Activated CD4-positive, alpha-beta memory T cell treated with anti-CD3 and anti-CD28 coated beads for 36 hours (primary cell): Measurements from ENCODE around the gene LMNTD1. TPM values are rescaled to one million over a fixed set of nuclear protein-coding genes. Genes with fewer than 3 reads are reported as not detected.
"Not testable (repeated sequence)": the region's sequence is repeated elsewhere in the genome, so short reads cannot be mapped to it uniquely, and the experiment has no call there.

Experiments
- CTCF ChIA-PET: fragments of 350-600 bp; sonication (Branson Sonifier 250); formaldehyde crosslinking; loops from one replicate; lab custom pipeline; 2021; ENCODE audit warnings: antibody characterized with exemption, inconsistent platforms; lab: Charles Lee
- POLR2A ChIA-PET: fragments of 350-600 bp; sonication (Branson Sonifier 250); formaldehyde crosslinking; loops from one replicate; lab custom pipeline; 2021; ENCODE audit warnings: antibody characterized with exemption; lab: Charles Lee
- DNase-seq: peaks from one replicate; pipeline ENCODE4 v3.0.0-alpha.2; 2020
- H3K27ac Mint-ChIP-seq: one replicate; pipeline ENCODE4 v1.8.0; 2021; ENCODE audit warnings: mixed read lengths
- H3K27me3 Mint-ChIP-seq: one replicate; pipeline ENCODE4 v1.8.0; 2021; ENCODE audit warnings: mixed read lengths
- H3K36me3 Mint-ChIP-seq: one replicate; pipeline ENCODE4 v1.8.0; 2021; ENCODE audit warnings: mixed read lengths
- H3K4me1 Mint-ChIP-seq: one replicate; pipeline ENCODE4 v1.8.0; 2021; ENCODE audit warnings: low read depth, mixed read lengths
- H3K4me3 Mint-ChIP-seq: one replicate; pipeline ENCODE4 v1.8.0; 2021; ENCODE audit warnings: mild to moderate bottlenecking, mixed read lengths
- H3K9me3 Mint-ChIP-seq: one replicate; pipeline ENCODE4 v1.8.0; 2021; ENCODE audit warnings: mixed read lengths
- intact Hi-C: fragments of 100-400 bp; cut with micrococcal nuclease; formaldehyde crosslinking; loops from one replicate; pipeline ENCODE4 v1.15.1; 2023
- total RNA-seq, 2 experiments: library from RNA; stranded (reverse); gene quantifications; one replicate each; pipeline ENCODE4 v1.2.3, GENCODE V29; 2021

Gene LMNTD1, protein sequence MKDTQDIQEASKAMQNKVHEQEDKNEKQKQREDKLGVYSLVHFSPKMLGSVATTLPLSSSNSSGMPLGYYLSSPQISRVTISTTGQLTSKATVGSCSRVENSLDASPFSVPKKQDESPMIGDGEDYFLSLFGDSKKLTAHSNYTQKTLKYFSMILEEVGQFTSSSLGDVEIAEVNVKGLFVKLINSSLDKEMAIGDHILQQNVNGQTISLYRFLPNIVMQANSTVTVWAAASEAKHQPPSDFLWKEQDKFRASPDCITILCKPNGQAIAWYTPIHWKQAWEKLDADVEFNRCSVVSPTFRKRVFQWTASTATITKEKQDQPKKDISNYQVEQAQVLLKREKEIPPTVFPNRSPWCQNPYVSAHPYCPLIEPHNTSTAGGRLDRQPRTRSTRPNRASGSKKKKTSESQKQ
- total RNA-seq: not detected

DNA sequence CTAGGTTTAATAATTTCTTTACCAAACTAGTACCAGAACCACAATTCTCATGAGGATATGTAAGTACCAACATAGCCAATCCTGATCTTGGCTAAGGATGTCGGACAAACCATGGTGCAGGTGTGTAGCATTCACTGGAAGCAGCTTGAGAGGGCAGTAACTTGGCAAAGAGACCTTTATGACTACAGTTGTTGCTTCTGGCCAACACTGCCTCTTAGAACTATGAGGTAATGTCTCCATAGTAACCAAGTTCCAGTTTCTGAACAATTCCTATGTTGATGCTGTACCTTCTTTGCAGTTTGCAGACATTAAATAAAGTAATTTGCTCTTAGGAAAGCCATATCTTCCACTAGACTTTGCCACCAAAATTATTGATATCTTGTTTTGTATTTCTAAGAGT is at the start of gene LMNTD1:
TSS of gene LMNTD1 (minus strand) at position 186 of the 400 bp plus-strand sequence. CDS start 324 bp downstream, outside the sequence.
- intact Hi-C loops: loop anchor here (10.0 kb wide), 1 partner anchor 118 kb away; no protein-coding TSS in a partner anchor

DNA sequence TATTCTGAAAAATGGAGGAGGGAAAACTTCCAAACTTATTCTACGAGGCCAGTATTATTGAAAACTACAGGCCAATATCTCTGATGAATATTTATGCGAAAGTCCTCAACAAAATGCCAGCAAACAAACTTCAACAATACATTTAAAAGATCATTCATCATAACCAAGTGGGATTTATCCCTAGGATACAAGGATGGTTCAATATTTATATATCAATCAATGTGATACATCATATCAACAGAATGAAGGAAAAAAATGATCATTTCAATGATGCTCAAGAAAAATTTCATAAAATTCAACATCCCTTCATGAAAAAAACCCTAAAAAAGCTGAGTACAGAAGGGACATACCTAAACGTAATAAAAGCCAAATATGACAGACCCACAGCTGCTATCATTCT is 45.9 kb upstream of the LMNTD1 start:
- CTCF ChIA-PET: no interaction called here

More for the DNA sequence above, at the start of gene LMNTD1:
- ChIA-PET POLR2A (no interaction called here), CTCF (no interaction called here)
- no peaks in the 10 kb centered on the region for H3K9me3 Mint-ChIP-seq
- H3K27me3 Mint-ChIP-seq: peaks cover 2% of the 10 kb centered on the region
- no peak for DNase-seq
- H3K4me3 Mint-ChIP-seq: no peak within 1 kb of the TSS
- H3K27ac Mint-ChIP-seq: no peak within 1 kb of the TSS
- H3K36me3 Mint-ChIP-seq: no peaks in the 10 kb centered on the region
- no peaks in the 10 kb centered on the region for H3K4me1 Mint-ChIP-seq

DNA sequence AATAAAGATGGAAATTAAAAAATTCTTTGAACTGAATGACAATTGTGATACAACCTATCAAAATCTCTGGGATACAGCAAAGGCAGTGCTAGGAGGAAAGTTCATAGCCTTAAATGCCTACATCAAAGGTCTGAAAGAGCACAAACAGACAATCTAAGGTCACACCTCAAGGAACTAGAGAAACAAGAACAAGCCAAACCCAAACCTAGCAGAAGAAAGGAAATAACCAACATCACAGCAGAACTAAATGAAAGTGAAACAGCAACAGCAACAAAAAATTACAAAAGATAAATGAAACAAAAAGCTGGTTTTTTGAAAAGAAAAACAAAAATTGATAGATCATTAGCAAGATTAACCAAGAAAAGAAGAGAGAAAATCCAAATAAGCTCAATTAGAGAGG is 42.4 kb upstream of the LMNTD1 start:
- H3K4me3 Mint-ChIP-seq: not testable (repeated sequence)

More for the DNA sequence above, 45.9 kb upstream of the LMNTD1 start:
- H3K4me3 Mint-ChIP-seq: no peak overlapping the region
- peaks cover 14% of the 10 kb centered on the region for H3K9me3 Mint-ChIP-seq
- POLR2A ChIA-PET: no interaction called here
- intact Hi-C loops: no loop called here
- no peaks in the 10 kb centered on the region for H3K27me3 Mint-ChIP-seq
- H3K4me1 Mint-ChIP-seq: peaks cover 3% of the 10 kb centered on the region
- H3K36me3 Mint-ChIP-seq: no peaks in the 10 kb centered on the region
- H3K27ac Mint-ChIP-seq: no peak overlapping the region
- no peak for DNase-seq

DNA sequence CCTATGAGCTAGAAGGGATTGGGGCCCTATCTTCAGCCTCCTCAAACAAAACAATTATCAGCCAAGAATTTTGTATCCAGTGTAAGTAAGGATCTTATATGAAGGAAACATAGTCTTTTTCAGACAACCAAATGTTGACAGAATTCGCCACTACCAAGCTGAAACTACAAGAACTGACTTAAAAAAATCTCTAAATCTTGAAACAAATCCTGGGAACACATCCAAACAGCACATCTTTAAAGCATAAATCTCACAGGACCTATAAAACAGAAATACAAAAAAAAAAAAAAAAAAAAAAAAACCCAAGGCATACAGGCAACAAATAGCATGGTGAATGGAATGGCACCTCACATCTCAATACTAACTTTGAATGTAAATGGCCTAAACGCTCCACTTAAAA is 41.3 kb upstream of the LMNTD1 start:
- intact Hi-C loops: no loop called here
- POLR2A ChIA-PET: no interaction called here
- peaks cover 9% of the 10 kb centered on the region for H3K9me3 Mint-ChIP-seq
- no peak overlapping the region for H3K4me3 Mint-ChIP-seq
- DNase-seq: no peak
- no peaks in the 10 kb centered on the region for H3K36me3 Mint-ChIP-seq
- no peak overlapping the region for H3K27ac Mint-ChIP-seq
- peaks cover 8% of the 10 kb centered on the region for H3K4me1 Mint-ChIP-seq
- H3K27me3 Mint-ChIP-seq: no peaks in the 10 kb centered on the region
- CTCF ChIA-PET: no interaction called here

More for the DNA sequence above, 42.4 kb upstream of the LMNTD1 start:
- DNase-seq, H3K27me3 Mint-ChIP-seq, intact Hi-C loops, CTCF ChIA-PET, H3K4me1 Mint-ChIP-seq, H3K27ac Mint-ChIP-seq, POLR2A ChIA-PET, H3K36me3 Mint-ChIP-seq: not testable (repeated sequence)
- H3K9me3 Mint-ChIP-seq: peaks cover 14% of the 10 kb centered on the region

DNA sequence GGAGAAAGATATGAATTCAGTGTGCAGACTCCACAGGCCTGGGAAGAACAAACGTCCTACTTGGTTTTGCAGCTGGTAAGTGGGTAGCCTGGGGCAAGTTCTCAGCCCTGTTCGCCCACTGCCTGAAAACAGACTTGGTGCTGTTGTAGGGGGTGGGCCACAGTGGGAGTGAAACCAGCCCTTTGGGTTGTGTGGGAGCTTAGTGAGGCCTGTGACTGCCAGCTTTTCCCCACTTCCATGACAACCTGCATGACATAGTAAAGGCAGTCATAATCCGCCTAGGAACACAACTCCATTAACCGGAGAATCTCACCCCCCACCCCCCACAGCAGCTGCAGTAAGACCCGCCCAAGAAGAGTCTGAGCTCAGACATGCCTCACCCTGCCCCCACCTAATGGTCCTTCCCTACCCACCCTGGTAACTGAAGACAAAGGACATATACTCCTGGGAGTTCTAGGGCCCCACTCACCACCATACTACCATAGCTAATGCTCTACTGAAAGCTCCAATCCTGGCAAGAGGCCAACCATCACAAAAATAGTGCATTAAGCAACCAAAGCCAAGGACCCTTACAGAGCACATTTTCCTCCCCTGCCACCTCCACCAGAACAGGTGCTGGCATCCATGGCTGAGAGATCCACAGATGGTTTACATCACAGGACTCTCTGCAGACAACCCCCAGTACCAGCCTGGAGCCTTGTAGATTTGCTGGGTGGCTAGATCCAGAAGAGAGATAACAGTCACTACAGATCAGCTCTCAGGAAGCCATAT is 39.8 kb upstream of the LMNTD1 start:
- CTCF ChIA-PET: no interaction called here
- no peak overlapping the region for H3K4me3 Mint-ChIP-seq
- H3K4me1 Mint-ChIP-seq: peaks cover 8% of the 10 kb centered on the region
- POLR2A ChIA-PET: no interaction called here
- H3K27ac Mint-ChIP-seq: no peak overlapping the region
- no peaks in the 10 kb centered on the region for H3K27me3 Mint-ChIP-seq
- no peaks in the 10 kb centered on the region for H3K9me3 Mint-ChIP-seq
- no peaks in the 10 kb centered on the region for H3K36me3 Mint-ChIP-seq
- intact Hi-C loops: no loop called here
- DNase-seq: no peak

DNA sequence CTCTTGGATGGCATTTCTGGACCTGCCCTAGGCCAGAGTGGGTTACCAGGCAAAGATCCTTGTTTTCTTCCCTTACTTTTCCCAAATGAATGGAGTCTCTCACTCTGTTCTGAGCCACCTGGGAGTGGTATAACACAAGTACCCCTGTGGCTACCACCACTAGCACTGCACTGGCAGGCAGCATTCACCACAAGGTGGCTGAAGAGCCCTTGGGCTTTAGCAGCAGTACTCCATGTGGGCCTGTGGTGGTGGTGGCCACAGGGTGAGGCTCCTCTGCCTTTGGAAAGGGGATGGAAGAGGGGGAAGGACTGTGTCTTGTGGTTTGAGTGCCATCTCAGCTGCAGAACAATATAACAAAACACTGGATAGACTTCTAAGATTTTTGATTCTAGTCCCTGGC is 38.1 kb upstream of the LMNTD1 start:
- ChIA-PET POLR2A (no interaction called here), CTCF (no interaction called here)
- DNase-seq: no peak
- H3K27me3 Mint-ChIP-seq: no peaks in the 10 kb centered on the region
- H3K27ac Mint-ChIP-seq: no peak overlapping the region
- H3K36me3 Mint-ChIP-seq: no peaks in the 10 kb centered on the region
- intact Hi-C loops: no loop called here
- H3K4me3 Mint-ChIP-seq: no peak overlapping the region
- peaks cover 8% of the 10 kb centered on the region for H3K4me1 Mint-ChIP-seq
- no peaks in the 10 kb centered on the region for H3K9me3 Mint-ChIP-seq

DNA sequence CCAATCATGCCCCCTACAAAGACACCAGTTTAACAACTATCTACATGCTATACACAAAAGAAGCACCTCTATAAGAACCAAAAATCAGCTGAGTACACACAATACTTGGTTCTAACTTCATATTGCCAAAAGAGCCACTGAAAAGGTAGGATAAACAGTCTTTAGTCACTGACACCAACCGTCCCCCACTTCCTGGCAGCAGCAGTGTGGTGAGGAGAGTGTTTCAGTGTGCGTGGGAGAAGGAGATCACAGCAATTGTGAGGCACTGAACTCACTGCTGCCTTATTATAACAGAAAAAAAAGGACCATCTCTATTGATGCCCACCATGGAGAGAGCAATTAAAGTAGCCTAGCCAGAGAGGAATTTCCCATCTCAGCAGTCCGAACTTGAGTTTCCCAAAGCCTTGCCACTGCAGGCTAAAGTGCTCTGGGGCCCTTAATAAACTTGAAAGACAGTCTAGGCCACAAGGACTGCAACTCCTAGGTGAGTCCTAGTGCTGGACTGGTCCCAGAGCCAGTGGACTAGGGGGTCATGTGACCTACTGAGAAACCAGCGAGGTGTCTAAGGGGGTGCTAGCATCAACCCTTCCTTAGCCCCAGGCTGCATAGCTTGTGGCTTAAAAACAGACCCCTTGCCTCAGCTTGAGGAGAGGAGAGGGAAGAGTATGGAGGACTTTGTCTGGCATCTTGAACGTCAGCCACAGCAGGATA is 37.1 kb upstream of the LMNTD1 start:
- Mint-ChIP-seq H3K27me3 (no peaks in the 10 kb centered on the region), H3K36me3 (no peaks in the 10 kb centered on the region), H3K27ac (no peak overlapping the region), H3K4me3 (no peak overlapping the region), H3K4me1 (peaks cover 4% of the 10 kb centered on the region), H3K9me3 (no peaks in the 10 kb centered on the region)
- ChIA-PET CTCF (no interaction called here), POLR2A (no interaction called here)
- peak; percentile 57 for DNase-seq
- intact Hi-C loops: no loop called here

DNA sequence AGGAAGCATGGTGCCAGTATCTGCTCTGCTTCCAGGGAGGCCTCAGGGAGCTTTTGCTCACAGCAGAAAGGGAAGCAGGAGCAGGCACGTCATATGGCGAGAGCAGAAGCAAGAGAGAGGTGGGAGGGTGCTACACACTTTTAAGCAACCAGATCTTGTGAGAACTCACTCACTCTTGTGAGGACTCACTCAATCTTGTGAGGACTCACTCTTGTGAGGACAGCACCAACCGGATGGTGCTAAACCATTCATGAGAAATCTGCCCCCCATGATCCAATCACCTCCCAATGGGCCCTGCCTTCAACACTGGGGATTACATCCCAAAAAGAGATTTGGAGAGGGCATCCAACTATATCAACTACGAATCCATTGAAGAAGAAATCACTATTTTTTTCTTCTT is 34.3 kb upstream of the LMNTD1 start:
- peaks cover 4% of the 10 kb centered on the region for H3K4me1 Mint-ChIP-seq
- no peaks in the 10 kb centered on the region for H3K27me3 Mint-ChIP-seq
- no peaks in the 10 kb centered on the region for H3K9me3 Mint-ChIP-seq
- ChIA-PET CTCF (no interaction called here), POLR2A (no interaction called here)
- no peak overlapping the region for H3K4me3 Mint-ChIP-seq
- intact Hi-C loops: no loop called here
- H3K36me3 Mint-ChIP-seq: no peaks in the 10 kb centered on the region
- H3K27ac Mint-ChIP-seq: no peak overlapping the region
- DNase-seq: no peak

DNA sequence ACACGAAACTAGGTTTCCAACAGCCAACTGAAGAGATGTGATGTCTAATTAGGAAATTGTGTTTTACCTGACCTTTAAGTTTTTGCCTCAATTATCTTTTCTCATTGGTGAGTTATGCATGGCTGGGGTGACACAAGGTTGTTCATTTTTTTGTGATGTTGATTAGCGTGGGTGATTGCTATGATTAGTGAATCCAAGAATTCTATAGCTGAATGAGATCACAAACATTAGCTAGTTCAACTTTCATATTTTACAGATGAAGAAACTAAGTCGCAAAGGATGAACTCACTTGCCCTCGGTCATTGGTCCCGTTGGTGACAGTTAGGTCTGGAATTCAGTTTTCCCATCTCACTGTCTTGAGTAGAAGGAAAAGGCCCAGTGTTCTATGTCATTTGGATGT is 32.6 kb upstream of the LMNTD1 start:
- H3K4me3 Mint-ChIP-seq: no peak overlapping the region
- intact Hi-C loops: no loop called here
- ChIA-PET POLR2A (no interaction called here), CTCF (no interaction called here)
- H3K4me1 Mint-ChIP-seq: peaks cover 4% of the 10 kb centered on the region
- no peaks in the 10 kb centered on the region for H3K27me3 Mint-ChIP-seq
- no peaks in the 10 kb centered on the region for H3K9me3 Mint-ChIP-seq
- DNase-seq: no peak
- no peaks in the 10 kb centered on the region for H3K36me3 Mint-ChIP-seq
- no peak overlapping the region for H3K27ac Mint-ChIP-seq

DNA sequence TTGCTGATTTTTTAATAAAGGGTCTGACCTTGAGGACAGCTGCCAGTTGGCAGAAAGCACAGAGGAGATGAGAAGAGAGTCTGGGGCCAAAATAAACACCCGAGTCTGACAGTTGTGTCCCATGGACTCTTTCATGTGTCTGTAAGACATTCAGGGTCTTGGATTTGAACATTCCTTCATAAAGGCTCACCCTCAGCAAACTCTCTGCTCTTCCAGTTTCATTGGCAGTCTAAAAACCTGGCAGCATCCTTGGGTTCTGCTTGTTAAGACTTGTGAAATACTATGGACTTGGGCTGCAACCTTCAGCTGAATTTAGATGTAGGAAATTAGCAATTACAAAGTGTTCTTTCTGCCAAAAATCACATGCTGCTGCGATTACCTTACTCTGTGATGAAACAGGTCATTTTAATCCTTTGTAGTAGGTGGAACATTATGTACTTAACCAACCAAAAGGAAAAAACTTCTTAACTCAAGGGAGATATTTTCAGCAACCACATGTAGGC is 32.0 kb upstream of the LMNTD1 start:
- H3K4me1 Mint-ChIP-seq: peaks cover 3% of the 10 kb centered on the region

DNA sequence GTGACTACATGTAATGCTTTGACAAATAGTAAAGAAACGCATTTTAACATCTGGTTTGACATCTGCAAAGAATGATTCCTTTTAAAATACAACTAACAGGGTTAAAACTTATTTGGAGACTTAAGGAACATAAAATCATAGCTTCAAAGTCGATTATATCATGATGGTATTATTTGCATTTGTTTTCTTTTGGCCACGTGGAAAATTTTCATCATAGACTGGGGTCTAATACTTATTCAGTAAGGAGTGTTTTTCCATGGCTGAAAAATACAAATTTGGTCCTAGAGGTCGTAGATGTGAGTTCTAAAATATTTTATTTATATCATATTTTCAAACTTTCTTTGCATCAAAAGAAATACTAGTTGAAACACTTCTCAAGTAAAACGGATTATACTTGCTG is 31.5 kb upstream of the LMNTD1 start:
- no peak for DNase-seq
- Mint-ChIP-seq H3K27ac (no peak overlapping the region), H3K9me3 (no peaks in the 10 kb centered on the region), H3K4me1 (no peaks in the 10 kb centered on the region), H3K36me3 (no peaks in the 10 kb centered on the region), H3K27me3 (no peaks in the 10 kb centered on the region), H3K4me3 (no peak overlapping the region)
- intact Hi-C loops: no loop called here
- ChIA-PET POLR2A (no interaction called here), CTCF (no interaction called here)

More for the DNA sequence above, 32.0 kb upstream of the LMNTD1 start:
- ChIA-PET CTCF (no interaction called here), POLR2A (no interaction called here)
- DNase-seq: no peak
- intact Hi-C loops: no loop called here
- Mint-ChIP-seq H3K36me3 (no peaks in the 10 kb centered on the region), H3K4me3 (no peak overlapping the region), H3K27ac (no peak overlapping the region), H3K9me3 (no peaks in the 10 kb centered on the region), H3K27me3 (no peaks in the 10 kb centered on the region)

DNA sequence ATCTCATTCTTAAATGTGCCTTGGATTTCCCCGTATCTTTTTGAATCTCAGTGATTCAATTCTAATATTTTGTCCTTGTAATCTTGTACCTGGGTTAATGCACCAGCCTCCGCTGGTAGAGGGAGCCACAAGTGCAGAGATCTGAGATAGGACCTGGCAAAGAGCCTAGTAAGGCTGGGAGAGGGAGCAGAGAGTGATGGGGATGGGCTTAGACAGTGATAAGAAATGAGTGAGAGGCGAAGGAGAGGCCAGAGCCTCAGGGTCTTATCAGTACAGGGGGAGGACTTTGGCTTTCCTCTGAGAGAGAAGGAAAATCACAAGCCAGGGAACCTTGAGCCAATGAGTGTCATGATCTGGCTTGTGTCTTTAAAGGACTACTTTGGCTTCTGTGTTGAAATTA is 30.5 kb upstream of the LMNTD1 start:
- intact Hi-C loops: no loop called here
- no peak for DNase-seq
- CTCF ChIA-PET: no interaction called here
- Mint-ChIP-seq H3K27ac (no peak overlapping the region), H3K4me1 (no peaks in the 10 kb centered on the region), H3K27me3 (no peaks in the 10 kb centered on the region), H3K4me3 (no peak overlapping the region), H3K9me3 (no peaks in the 10 kb centered on the region), H3K36me3 (no peaks in the 10 kb centered on the region)
- POLR2A ChIA-PET: no interaction called here
